ENCODE results near the gene ZNF14.

The ZNF14 gene

GRCh38 chr19:19662344-19662743 is 70.6 kb downstream of the ZNF14 start:
- no peak for TF ChIP-seq Cebpa-rat (IDR thresholded peaks at IDR 0.05)
- H4K20me1 ChIP-seq: peaks cover 0 to 51% (median 36%) of the 10 kb centered on the region in 11 experiments; a peak in 16 of 22 replicates
- peak overlapping the region; percentile 85 to 100 (median 98) for H3K4me3 ChIP-seq
- no peaks in the 10 kb centered on the region for H3K27me3 ChIP-seq
- H3K4me1 ChIP-seq: peaks cover 34 to 63% (median 48%) of the 10 kb centered on the region in 10 experiments
- H3K36me3 ChIP-seq: peaks cover 28 to 43% (median 36%) of the 10 kb centered on the region in 11 experiments
- peak overlapping the region; percentile 87 to 100 (median 98); a peak in 21 of 22 replicates for H3K27ac ChIP-seq
- peak overlapping the region; percentile 91 to 100 (median 98) for H3K9ac ChIP-seq
- H3K4me2 ChIP-seq: peak overlapping the region; percentile 88 to 99 (median 94)
- H3K9me3 ChIP-seq (replicated peaks in 1 of 11): no peaks in the 10 kb centered on the region

- Histone ChIP-seq H3K27me3 (no peaks in the 10 kb centered on the region), H3K4me3 (peak overlapping the region; percentile 85 to 100 (median 98)), H3K27ac (peak overlapping the region; percentile 87 to 100 (median 98); a peak in 21 of 22 replicates), H4K20me1 (peaks cover 0 to 57% (median 42%) of the 10 kb centered on the region in 11 experiments; a peak in 16 of 22 replicates), H3K4me1 (peaks cover 34 to 62% (median 48%) of the 10 kb centered on the region in 10 experiments), H3K9me3 (replicated peaks in 1 of 11) (no peaks in the 10 kb centered on the region), H3K9ac (peak overlapping the region; percentile 91 to 100 (median 98)), H3K4me2 (peak overlapping the region; percentile 88 to 99 (median 94)), H3K36me3 (peaks cover 34 to 49% (median 42%) of the 10 kb centered on the region in 11 experiments)
- no peak for TF ChIP-seq Cebpa-rat (IDR thresholded peaks at IDR 0.05)
Measured at GRCh38 chr19:19661675-19662251, 71.1 kb downstream of the ZNF14 start.

- no peak for TF ChIP-seq Cebpa-rat (IDR thresholded peaks at IDR 0.05)
- H3K27ac ChIP-seq: peak overlapping the region; percentile 22 to 100 (median 98); a peak in 20 of 22 replicates
- no peaks in the 10 kb centered on the region for H3K9me3 ChIP-seq (replicated peaks in 1 of 11)
- no peaks in the 10 kb centered on the region for H3K27me3 ChIP-seq
- H3K4me2 ChIP-seq: peak overlapping the region; percentile 88 to 99 (median 94)
- peak overlapping the region; percentile 30 to 100 (median 98); a peak in 19 of 20 replicates for H3K4me3 ChIP-seq
- peaks cover 0 to 62% (median 45%) of the 10 kb centered on the region in 11 experiments; a peak in 16 of 22 replicates for H4K20me1 ChIP-seq
- H3K9ac ChIP-seq: peak overlapping the region; percentile 16 to 100 (median 98); a peak in 19 of 22 replicates
- peaks cover 40 to 55% (median 47%) of the 10 kb centered on the region in 11 experiments for H3K36me3 ChIP-seq
- peaks cover 34 to 57% (median 46%) of the 10 kb centered on the region in 10 experiments for H3K4me1 ChIP-seq
Measured at GRCh38 chr19:19661141-19661674, 71.7 kb downstream of the ZNF14 start.
